CD4-positive, alpha-beta T cell (primary cell): ENCODE results near the gene ITGB2. TPM values are rescaled to one million over a fixed set of nuclear protein-coding genes. Genes with fewer than 3 reads are reported as not detected.

Source experiments
- ATAC-seq: fragments of 200-7000 bp; cut with Tn5 transposase; one replicate; pipeline ENCODE4 v1.10.0; 2022; ENCODE audit warnings: mild to moderate bottlenecking; ENCODE audit not compliant: poor library complexity
- CTCF ChIA-PET: fragments of 350-600 bp; sonication (Branson Sonifier 250); formaldehyde crosslinking; loops from one replicate; lab custom pipeline; 2021; ENCODE audit warnings: antibody characterized with exemption, inconsistent platforms; lab: Charles Lee
- POLR2A ChIA-PET: fragments of 350-600 bp; sonication (Branson Sonifier 250); formaldehyde crosslinking; loops from one replicate; lab custom pipeline; 2021; ENCODE audit warnings: antibody characterized with exemption, inconsistent platforms; lab: Charles Lee
- DNase-seq, 14 experiments: peaks; one replicate each; pipeline ENCODE4 v3.0.0-alpha.2; 2013 to 2020; ENCODE audit warnings: mixed read lengths in 2 of 14
- H3K27ac ChIP-seq, 2 donors: one replicate each; pipeline versions ENCODE4 v1.5.1 to v1.7.0; 2013; ENCODE audit warnings: low read length in 2 of 2, low read depth in 1 of 2, mild to moderate bottlenecking in 1 of 2
- H3K27me3 ChIP-seq, 2 experiments: 1 replicate in 1 of 2; 2 replicates in 1 of 2; pipeline versions ENCODE4 v1.6.1 to v1.7.0; 2013; ENCODE audit warnings: low read length in 2 of 2, control low read depth in 1 of 2, mild to moderate bottlenecking in 1 of 2, moderate library complexity in 1 of 2; ENCODE audit not compliant: insufficient read depth in 2 of 2, control insufficient read depth in 1 of 2
- H3K36me3 ChIP-seq: one replicate; pipeline ENCODE4 v1.6.1; 2013; ENCODE audit warnings: low read length, control low read depth; ENCODE audit not compliant: insufficient read depth
- H3K4me1 ChIP-seq: one replicate; pipeline ENCODE4 v1.6.1; 2013; ENCODE audit warnings: low read length, control low read depth; ENCODE audit not compliant: insufficient read depth
- H3K4me3 ChIP-seq: one replicate; pipeline ENCODE4 v1.5.1; 2013; ENCODE audit warnings: mild to moderate bottlenecking, low read length, moderate library complexity
- H3K9me3 ChIP-seq, 2 experiments: 1 replicate in 1 of 2; 2 replicates in 1 of 2; pipeline versions ENCODE4 v1.6.1 to v1.7.0; 2013; ENCODE audit warnings: low read length in 2 of 2, mild to moderate bottlenecking in 2 of 2, control low read depth in 1 of 2, moderate library complexity in 1 of 2; ENCODE audit not compliant: control insufficient read depth in 1 of 2, insufficient read depth in 1 of 2
- H3K27ac Mint-ChIP-seq: one replicate; pipeline ENCODE4 v1.8.0; 2020; ENCODE audit warnings: mixed read lengths
- H3K27me3 Mint-ChIP-seq: one replicate; pipeline ENCODE4 v1.8.0; 2021; ENCODE audit warnings: mixed read lengths
- H3K36me3 Mint-ChIP-seq: one replicate; pipeline ENCODE4 v1.8.0; 2021; ENCODE audit warnings: low read depth, mixed read lengths
- H3K4me1 Mint-ChIP-seq: one replicate; pipeline ENCODE4 v1.8.0; 2021; ENCODE audit warnings: low read depth, mixed read lengths
- H3K4me3 Mint-ChIP-seq: one replicate; pipeline ENCODE4 v1.8.0; 2020; ENCODE audit warnings: mild to moderate bottlenecking, mixed read lengths
- H3K9me3 Mint-ChIP-seq: one replicate; pipeline ENCODE4 v1.8.0; 2020; ENCODE audit warnings: mixed read lengths
- CTCF ChIP-seq: fragments of 200-600 bp; IDR thresholded peaks from one replicate; pipeline ENCODE4 v1.8.0; 2022; ENCODE audit warnings: antibody characterized with exemption, mild to moderate bottlenecking
- intact Hi-C, 2 experiments: fragments of 100-400 bp; cut with DNase I in 1 of 2; cut with micrococcal nuclease in 1 of 2; formaldehyde crosslinking; loops; one replicate each; pipeline versions ENCODE4 v1.15.1 to v1.9.0; 2023 to 2025; cut with DNase I, micrococcal nuclease
- total RNA-seq, 174 experiments: library from RNA in 2 of 174; stranded (reverse) in 2 of 174; gene quantifications; one replicate each; pipeline ENCODE4 v1.2.3 and lab custom pipeline; 2021 to 2026

Gene ITGB2
- total RNA-seq, 2 experiments from 2014 or later, result 283 to 284 TPM

- intact Hi-C loops, result loop anchor here (1.0 to 5.0 kb wide), 4 partner anchors 17 to 108 kb away; partner anchors contain the start of genes PTTG1IP (in 1 of the 2) and UBE2G2 (in 1 of the 2)
- ChIA-PET POLR2A (interaction anchor here (0.8 to 10.8 kb wide), 10 partner anchors 9 to 825 kb away, joined by 3 to 362 read pairs (median 8); partner anchors contain the start of genes ITGB2 and PTTG1IP), CTCF (interaction anchor here (1.2 to 2.0 kb wide), 3 partner anchors 17 to 109 kb away, joined by 3 to 6 read pairs (median 4); partner anchors contain the start of gene UBE2G2)
- Histone ChIP-seq H3K36me3 (peaks cover 52% of the 10 kb centered on the region), H3K9me3 (no peaks in the 10 kb centered on the region), H3K27me3 (no peaks in the 10 kb centered on the region), H3K27ac (peak overlapping the region; percentile 77 to 86), H3K4me1 (peaks cover 97% of the 10 kb centered on the region), H3K4me3 (peak overlapping the region; percentile 44)
- ATAC-seq (no peak), DNase-seq (no peak)
- Mint-ChIP-seq H3K4me3 (peak overlapping the region; percentile 58), H3K9me3 (no peaks in the 10 kb centered on the region), H3K4me1 (peaks cover 66% of the 10 kb centered on the region), H3K27me3 (no peaks in the 10 kb centered on the region), H3K36me3 (peaks cover 49% of the 10 kb centered on the region), H3K27ac (peak overlapping the region; percentile 88)
- no peak for TF ChIP-seq CTCF
These were observed 10.3 kb downstream of the ITGB2 start for GRCh38 chr21:44910229-44911067.

DNA sequence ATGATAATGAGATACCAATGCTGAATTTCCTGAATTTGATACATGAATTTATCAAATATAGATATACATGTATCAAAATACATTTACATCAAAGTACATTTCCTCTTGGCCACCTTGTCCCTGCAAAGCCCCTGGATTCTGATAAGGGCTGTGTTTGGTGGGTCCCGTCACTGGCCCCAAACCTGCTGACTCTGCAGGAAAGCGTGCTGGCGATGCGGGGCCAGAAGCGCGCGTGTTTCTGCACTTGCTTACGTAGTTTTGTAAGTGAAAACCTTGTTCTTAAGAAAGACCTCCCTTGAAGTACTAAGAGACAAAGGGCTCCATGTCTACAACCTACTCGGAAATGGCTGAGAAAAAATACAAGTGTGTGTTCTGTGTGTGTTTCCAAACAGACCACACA, 11.0 kb downstream of the ITGB2 start:
- Histone ChIP-seq H3K9me3 (no peaks in the 10 kb centered on the region), H3K4me1 (peaks cover 97% of the 10 kb centered on the region), H3K27ac (peak overlapping the region in 1 of 2 donors; percentile 29), H3K4me3 (no peak overlapping the region), H3K27me3 (no peaks in the 10 kb centered on the region), H3K36me3 (peaks cover 60% of the 10 kb centered on the region)
- H3K36me3 Mint-ChIP-seq, result peaks cover 51% of the 10 kb centered on the region
- intact Hi-C loops, result loop anchor here (2.0 to 5.0 kb wide), 3 partner anchors 17 to 107 kb away; partner anchors contain the start of genes PTTG1IP (in 1 of the 2) and UBE2G2 (in 1 of the 2)
- ChIA-PET CTCF (interaction anchor here (1.8 kb wide), 1 partner anchor 108 kb away, joined by 4 read pairs; the partner anchor contains the start of gene UBE2G2), POLR2A (interaction anchor here (1.6 to 10.8 kb wide), 3 partner anchors 11 to 36 kb away, joined by 5 to 362 read pairs (median 14); partner anchors contain the start of genes ITGB2 and PTTG1IP)
- peak overlapping the region; percentile 73 for H3K4me3 Mint-ChIP-seq
- no peak for DNase-seq
- H3K9me3 Mint-ChIP-seq, result no peaks in the 10 kb centered on the region
- peaks cover 60% of the 10 kb centered on the region for H3K4me1 Mint-ChIP-seq
- H3K27ac Mint-ChIP-seq, result peak overlapping the region; percentile 88
- ATAC-seq, result no peak
- no peaks in the 10 kb centered on the region for H3K27me3 Mint-ChIP-seq
- no peak for TF ChIP-seq CTCF

DNA sequence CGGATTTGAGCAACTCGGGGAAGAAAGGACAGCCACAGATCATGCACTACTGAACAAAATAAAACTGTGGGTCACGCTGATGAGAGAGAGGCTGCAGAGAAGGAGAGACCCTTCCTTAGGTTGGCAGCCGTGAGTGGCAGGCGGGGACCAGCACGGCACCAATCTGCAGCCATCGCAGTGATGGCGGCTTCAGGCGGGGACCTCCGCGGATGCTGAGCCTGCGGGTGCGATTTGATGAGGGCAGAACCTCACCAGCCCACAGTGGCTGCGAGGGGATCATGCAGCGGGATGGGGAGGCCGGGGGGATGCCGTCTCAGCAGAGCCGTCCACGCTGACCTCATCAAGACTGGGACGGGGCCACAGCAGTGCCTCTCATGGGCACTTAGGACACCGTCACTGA, 11.8 kb downstream of the ITGB2 start:
- no peak overlapping the region for H3K4me3 ChIP-seq
- POLR2A ChIA-PET, result interaction anchor here (1.6 to 3.7 kb wide), 3 partner anchors 8 to 23 kb away, joined by 4 to 14 read pairs (median 11); partner anchors contain the start of gene ITGB2

More for the DNA sequence above, 11.8 kb downstream of the ITGB2 start:
- intact Hi-C loops, result no loop called here
- H3K4me1 ChIP-seq, result peaks cover 94% of the 10 kb centered on the region
- no peak overlapping the region for H3K27ac ChIP-seq
- ATAC-seq (no peak), DNase-seq (no peak)
- H3K27me3 ChIP-seq, result no peaks in the 10 kb centered on the region
- Mint-ChIP-seq H3K4me3 (peak overlapping the region; percentile 73), H3K27me3 (no peaks in the 10 kb centered on the region), H3K36me3 (peaks cover 59% of the 10 kb centered on the region), H3K4me1 (peaks cover 59% of the 10 kb centered on the region), H3K27ac (peak overlapping the region; percentile 88), H3K9me3 (no peaks in the 10 kb centered on the region)
- no peak for TF ChIP-seq CTCF
- no peaks in the 10 kb centered on the region for H3K9me3 ChIP-seq
- CTCF ChIA-PET, result interaction anchor here (0.6 to 1.8 kb wide), 2 partner anchors 18 to 108 kb away, joined by 3 to 4 read pairs; partner anchors contain the start of gene UBE2G2
- H3K36me3 ChIP-seq, result peaks cover 68% of the 10 kb centered on the region
